GM12878 (cell line): ENCODE measurements around the gene COBLL1. TPM values are rescaled to one million over a fixed set of nuclear protein-coding genes. Genes with fewer than 3 reads are reported as not detected.

Experiments used
- ATAC-seq: fragments of 200-7000 bp; cut with Tn5 transposase; 3 replicates; pipeline ENCODE4 v1.9.1; 2020; ENCODE audit warnings: mild to moderate bottlenecking, moderate library complexity
- BruUV-seq: library from RNA; stranded (reverse); fragments of 400-500 nt; replicated peaks from 2 replicates; lab custom pipeline; 2021; lab: Mats Ljungman, UMichigan
- CTCF ChIA-PET: fragments of 300-600 bp; sonication (Branson Sonifier 250); formaldehyde crosslinking; extraction: SDS; loops from one replicate; lab custom pipeline; 2021; ENCODE audit warnings: inconsistent platforms; lab: Yijun Ruan, JAX
- POLR2A ChIA-PET: fragments of 350-600 bp; formaldehyde crosslinking; extraction: SDS; loops from one replicate; lab custom pipeline; 2021; ENCODE audit warnings: inconsistent platforms; lab: Charles Lee
- RAD21 ChIA-PET: fragments of 300-600 bp; sonication (Branson Sonifier 250); formaldehyde crosslinking; loops from one replicate; lab custom pipeline; 2023; ENCODE audit warnings: antibody characterized with exemption; ENCODE audit not compliant: unreplicated experiment; lab: Charles Lee
- SMC1A ChIA-PET: fragments of 300-600 bp; sonication (Branson Sonifier 250); formaldehyde crosslinking; loops from one replicate; lab custom pipeline; 2023; ENCODE audit not compliant: unreplicated experiment, uncharacterized antibody; lab: Charles Lee
- DNase-seq: peaks from one replicate; pipeline ENCODE4 v3.0.0-alpha.2; 2011; ENCODE audit warnings: low read depth, low spot score
- FAIRE-seq: peaks from 3 replicates; lab custom pipeline; 2011; peaks lifted over from hg19 to GRCh38; lab: Jason Lieb, UNC
- H2AFZ ChIP-seq: 2 replicates; pipeline ENCODE4 v1.6.0; 2011; ENCODE audit warnings: low read depth, low read length, control low read depth; ENCODE audit not compliant: control insufficient read depth
- H3K27ac ChIP-seq: 2 replicates; pipeline ENCODE4 v1.5.1; 2011; ENCODE audit warnings: control low read depth; ENCODE audit not compliant: control insufficient read depth, insufficient read depth
- H3K27me3 ChIP-seq, 2 experiments: replicated peaks in 1 of 2; 2 replicates each; pipeline versions ENCODE4 v1.6.0 to v1.6.1; 2011; ENCODE audit warnings: low read length in 1 of 2; ENCODE audit not compliant: control insufficient read depth in 2 of 2, insufficient read depth in 2 of 2
- H3K36me3 ChIP-seq, 2 experiments: 2 replicates each; pipeline ENCODE4 v1.5.1; 2011; ENCODE audit warnings: low read length in 1 of 2; ENCODE audit not compliant: control insufficient read depth in 2 of 2, insufficient read depth in 2 of 2
- H3K4me1 ChIP-seq: 2 replicates; pipeline ENCODE4 v1.6.1; 2011; ENCODE audit warnings: mild to moderate bottlenecking, low read length, moderate library complexity, mixed read lengths; ENCODE audit not compliant: control insufficient read depth, insufficient read depth
- H3K4me2 ChIP-seq: 2 replicates; pipeline ENCODE4 v1.6.0; 2011; ENCODE audit warnings: control low read depth; ENCODE audit not compliant: control insufficient read depth, insufficient read depth
- H3K4me3 ChIP-seq: fragments of 200-600 bp; sonication (generic); 2 replicates; pipeline ENCODE4 v1.5.1; 2016
- H3K79me2 ChIP-seq: 2 replicates; pipeline ENCODE4 v1.6.0; 2011; ENCODE audit warnings: low read length; ENCODE audit not compliant: control insufficient read depth, insufficient read depth
- H3K9ac ChIP-seq: 2 replicates; pipeline ENCODE4 v1.8.0; 2011; ENCODE audit warnings: low read length, control low read depth, mixed read lengths; ENCODE audit not compliant: control insufficient read depth, insufficient read depth
- H3K9me3 ChIP-seq: replicated peaks from 3 replicates; pipeline ENCODE4 v1.5.1; 2011; ENCODE audit warnings: mild to moderate bottlenecking, low read length; ENCODE audit not compliant: control insufficient read depth, insufficient read depth
- H4K20me1 ChIP-seq: 2 replicates; pipeline ENCODE4 v1.6.0; 2011; ENCODE audit not compliant: control insufficient read depth, insufficient read depth
- BCL11A ChIP-seq: IDR thresholded peaks from 2 replicates; pipeline ENCODE4 v1.6.1; 2011; ENCODE audit warnings: low read depth, low read length
- CBX3 ChIP-seq: fragments of 200-600 bp; sonication (generic); IDR thresholded peaks from 2 replicates; pipeline ENCODE4 v1.6.1; 2016; ENCODE audit warnings: low read depth, borderline replicate concordance
- CBX5 ChIP-seq: sonication (generic); IDR thresholded peaks from 2 replicates; pipeline ENCODE4 v1.6.1; 2016; ENCODE audit warnings: low read depth, moderate library complexity, mild to moderate bottlenecking, inconsistent platforms
- CHD4 ChIP-seq: fragments of 200-600 bp; sonication (generic); IDR thresholded peaks from 2 replicates; pipeline ENCODE4 v1.6.1; 2016; ENCODE audit warnings: mild to moderate bottlenecking
- EP300 ChIP-seq, 2 experiments: fragments of 150-350 bp in 1 of 2; IDR thresholded peaks; 2 replicates each; pipeline ENCODE4 v1.6.1; 2011 to 2012; ENCODE audit warnings: low read depth in 2 of 2, low read length in 2 of 2, borderline replicate concordance in 1 of 2, improper control_type of control experiment in 1 of 2, inconsistent platforms in 1 of 2; ENCODE audit not compliant: control insufficient read depth in 1 of 2
- MEF2B ChIP-seq: fragments of 450-650 bp; IDR thresholded peaks from 2 replicates; pipeline ENCODE4 v1.6.1; 2018; ENCODE audit warnings: mild to moderate bottlenecking, moderate library complexity; ENCODE audit not compliant: partially characterized antibody, poor library complexity, severe bottlenecking
- MTA2 ChIP-seq: fragments of 450-650 bp; IDR thresholded peaks from 2 replicates; pipeline ENCODE4 v1.6.1; 2016; ENCODE audit warnings: low read depth, mild to moderate bottlenecking, moderate library complexity
- NFYB ChIP-seq: IDR thresholded peaks from 2 replicates; pipeline ENCODE4 v1.6.1; 2011; ENCODE audit warnings: low read depth, mild to moderate bottlenecking, low read length, improper control_type of control experiment, moderate library complexity; ENCODE audit not compliant: insufficient read depth
- NKRF ChIP-seq: fragments of 450-650 bp; conservative IDR thresholded peaks from 2 replicates; pipeline ENCODE4 v1.6.1; 2017; ENCODE audit warnings: mild to moderate bottlenecking, moderate library complexity
- PAX8 ChIP-seq: fragments of 450-650 bp; IDR thresholded peaks from 2 replicates; pipeline ENCODE4 v1.6.1; 2017; ENCODE audit warnings: mild to moderate bottlenecking, moderate library complexity
- PBX3 ChIP-seq: IDR thresholded peaks from 2 replicates; pipeline ENCODE4 v1.6.1; 2011; ENCODE audit warnings: mild to moderate bottlenecking, low read depth, low read length, moderate library complexity; ENCODE audit not compliant: insufficient replicate concordance
- POLR2AphosphoS2 ChIP-seq: IDR thresholded peaks from 2 replicates; pipeline ENCODE4 v1.6.1; 2011; ENCODE audit warnings: low read depth, mild to moderate bottlenecking, low read length, improper control_type of control experiment, moderate library complexity
- RAD21 ChIP-seq: IDR thresholded peaks from 2 replicates; pipeline ENCODE4 v1.6.1; 2011; ENCODE audit warnings: mild to moderate bottlenecking, low read depth, low read length, moderate library complexity; ENCODE audit not compliant: insufficient read depth
- RCOR1 ChIP-seq: conservative IDR thresholded peaks from 2 replicates; pipeline ENCODE4 v1.6.1; 2012; ENCODE audit warnings: low read depth, low read length, improper control_type of control experiment
- SIX5 ChIP-seq: IDR thresholded peaks from 2 replicates; pipeline ENCODE4 v1.6.1; 2011; ENCODE audit warnings: mild to moderate bottlenecking, low read depth, low read length, moderate library complexity; ENCODE audit not compliant: severe bottlenecking
- STAT1 ChIP-seq: fragments of 450-650 bp; conservative IDR thresholded peaks from 2 replicates; pipeline ENCODE4 v1.6.1; 2014; ENCODE audit warnings: antibody characterized with exemption, mild to moderate bottlenecking
- SUZ12 ChIP-seq: fragments of 200-600 bp; sonication (generic); IDR thresholded peaks from one replicate; pipeline ENCODE4 v1.6.1; 2018; ENCODE audit warnings: antibody characterized with exemption, mild to moderate bottlenecking; ENCODE audit not compliant: unreplicated experiment
- ZBTB33 ChIP-seq: fragments of 450-650 bp; IDR thresholded peaks from 2 replicates; pipeline ENCODE4 v1.6.1; 2017; ENCODE audit warnings: mild to moderate bottlenecking
- ZNF622 ChIP-seq: fragments of 450-650 bp; IDR thresholded peaks from 2 replicates; pipeline ENCODE4 v1.6.1; 2017; ENCODE audit warnings: mild to moderate bottlenecking, inconsistent platforms
- ZSCAN29 ChIP-seq: fragments of 450-650 bp; IDR thresholded peaks from 2 replicates; pipeline ENCODE4 v1.6.1; 2017; ENCODE audit warnings: mild to moderate bottlenecking, moderate library complexity
- WGBS: methylation state at CpG from one replicate; pipeline ENCODE4 v1.1.6; 2016; ENCODE audit warnings: low lambda C conversion rate; ENCODE audit not compliant: insufficient replicate concordance, insufficient coverage; ENCODE audit errors: missing lambda C conversion rate; 5-methylcytosine and 5-hydroxymethylcytosine counted together
- in situ Hi-C: fragments of 300-500 bp; cut with MboI; formaldehyde crosslinking; loops from 9 replicates; pipeline ENCODE4 v1.14.3; 2018; ENCODE audit warnings: mixed read lengths
- intact Hi-C: fragments of 100-400 bp; cut with micrococcal nuclease; formaldehyde crosslinking; loops from one replicate; pipeline ENCODE4 v1.14.2; 2022; ENCODE audit not compliant: unreplicated experiment
- polyA plus RNA-seq, 11 experiments: library from polyadenylated mRNA; depleted of rRNA in 4 of 11; unstranded in 6 of 11; stranded (reverse) in 5 of 11; fragments of >200 nt; fragmentation: Nextera tagmentation in 4 of 11; fragmentation: Illumina TruSeq in 1 of 11; extraction: Ambion mirVana in 4 of 11; extraction: Trizol in 1 of 11; gene quantifications; 1 replicate in 1 of 11; 2 replicates in 10 of 11; pipeline versions ENCODE4 v1.2.1 to v1.2.3, GENCODE V29; 2011 to 2016; ENCODE audit warnings: inconsistent platforms in 2 of 11, missing spikeins in 2 of 11, low read depth in 1 of 11
- total RNA-seq, 4 experiments: library from RNA; depleted of rRNA in 3 of 4; stranded (reverse); fragments of >200 nt in 3 of 4; fragmentation: Illumina TruSeq in 1 of 4; extraction: Trizol in 1 of 4; gene quantifications; 2 replicates each; pipeline versions ENCODE4 v1.2.1 to v1.2.3, GENCODE V29; 2013 to 2021

The COBLL1 gene
- total and polyA plus RNA-seq, 10 of the 15 experiments (the other 5 are each of a cell fraction or from before 2014, with no cell fraction given), result 0.46 TPM; not detected in 9

- H3K27me3 ChIP-seq, result no peaks in the 10 kb centered on the region
- 43% methylated on average over 3 of the region's 3 CpGs for WGBS
- intact Hi-C loops, result no loop called here
- no peaks in the 10 kb centered on the region for H3K9me3 ChIP-seq
- H3K27ac ChIP-seq, result no peak overlapping the region
- no peak overlapping the region for H3K4me3 ChIP-seq
- no peak for TF ChIP-seq SUZ12
- no peak for TF ChIP-seq SIX5
- no peak for TF ChIP-seq ZSCAN29
- TF ChIP-seq RAD21, result no peak
- no peak for TF ChIP-seq ZNF622
- TF ChIP-seq POLR2AphosphoS2, result no peak
- TF ChIP-seq EP300 (IDR thresholded peaks at IDR 0.05; ENCODE audit: borderline replicate concordance in 1 of 2, control insufficient read depth in 1 of 2, low read depth in 2 of 2, low read length in 2 of 2), result no peak
- TF ChIP-seq BCL11A, result no peak
- TF ChIP-seq CBX3, result no peak
- TF ChIP-seq CBX5, result no peak
- no peak for TF ChIP-seq PBX3
- TF ChIP-seq CHD4, result no peak
- TF ChIP-seq PAX8, result no peak
- no peak for TF ChIP-seq NFYB
- no peak for TF ChIP-seq ZBTB33
- no peak for TF ChIP-seq MTA2
- no peak for TF ChIP-seq MEF2B
- TF ChIP-seq STAT1, result no peak
- no peak for TF ChIP-seq NKRF
- TF ChIP-seq RCOR1, result no peak
- TF ChIP-seq, all 136 proteins: peak for 0
- no peaks in the 10 kb centered on the region for H3K79me2 ChIP-seq
- H3K4me1 ChIP-seq, result no peaks in the 10 kb centered on the region
- FAIRE-seq (no peak), DNase-seq (no peak), ATAC-seq (no peak)
- SMC1A ChIA-PET, result interaction anchor here (0.7 to 1.6 kb wide), 3 partner anchors 8 to 15 kb away, joined by 3 to 6 read pairs (median 4); no protein-coding TSS in a partner anchor
- H2AFZ ChIP-seq, result no peak overlapping the region
- POLR2A ChIA-PET, result no interaction called here
- in situ Hi-C loops, result no loop called here
- no peak overlapping the region for H3K4me2 ChIP-seq
- RAD21 ChIA-PET, result no interaction called here
- CTCF ChIA-PET, result interaction anchor here (1.9 kb wide), 1 partner anchor 12 kb away, joined by 5 read pairs; no protein-coding TSS in a partner anchor
- no peak overlapping the region for H3K9ac ChIP-seq
- no peaks in the 10 kb centered on the region for H4K20me1 ChIP-seq
- H3K36me3 ChIP-seq, result no peaks in the 10 kb centered on the region
- BruUV-seq, result no TSS peak
These were observed 137.5 kb downstream of the COBLL1 start for GRCh38 chr2:164703915-164704706.
